Hepatocyte (in vitro differentiated cells): ENCODE results near the gene HLF. TPM values are rescaled to one million over a fixed set of nuclear protein-coding genes. Genes with fewer than 3 reads are reported as not detected.
A peak's percentile ranks its signal among the peaks of the same experiment; 100 is the strongest.

Experiments used
- DNase-seq: peaks from one replicate; pipeline ENCODE4 v3.0.0-alpha.2; 2016; ENCODE audit warnings: low spot score
- H2AFZ ChIP-seq: fragments of 200-600 bp; sonication (generic); 2 replicates; pipeline ENCODE4 v1.6.0; 2016; ENCODE audit warnings: antibody characterized with exemption, mild to moderate bottlenecking
- H3K27ac ChIP-seq: fragments of 200-600 bp; sonication (generic); 2 replicates; pipeline ENCODE4 v1.5.1; 2016; ENCODE audit warnings: mild to moderate bottlenecking
- H3K27me3 ChIP-seq: fragments of 200-600 bp; sonication (generic); 2 replicates; pipeline ENCODE4 v1.6.1; 2016
- H3K36me3 ChIP-seq: fragments of 200-600 bp; sonication (generic); replicated peaks from 2 replicates; pipeline ENCODE4 v1.5.1; 2016; ENCODE audit warnings: low read depth; ENCODE audit not compliant: insufficient read depth
- H3K4me1 ChIP-seq: fragments of 200-600 bp; sonication (generic); 2 replicates; pipeline ENCODE4 v1.5.1; 2016; ENCODE audit warnings: mild to moderate bottlenecking, moderate library complexity; ENCODE audit not compliant: insufficient read depth
- H3K4me2 ChIP-seq: fragments of 200-600 bp; sonication (generic); 2 replicates; pipeline ENCODE4 v1.6.0; 2016
- H3K4me3 ChIP-seq: fragments of 200-600 bp; sonication (generic); 2 replicates; pipeline ENCODE4 v1.5.1; 2016; ENCODE audit warnings: mild to moderate bottlenecking
- H3K79me2 ChIP-seq: fragments of 200-600 bp; sonication (generic); 2 replicates; pipeline ENCODE4 v1.6.0; 2017; ENCODE audit warnings: mild to moderate bottlenecking
- H3K9me2 ChIP-seq: fragments of 200-600 bp; sonication (generic); replicated peaks from 2 replicates; pipeline ENCODE4 v1.6.0; 2017; ENCODE audit warnings: mild to moderate bottlenecking; ENCODE audit not compliant: insufficient read depth
- H3K9me3 ChIP-seq: fragments of 200-600 bp; sonication (generic); 2 replicates; pipeline ENCODE4 v1.5.1; 2016; ENCODE audit warnings: low read depth, mild to moderate bottlenecking
- H4K20me1 ChIP-seq: fragments of 200-600 bp; sonication (generic); 2 replicates; pipeline ENCODE4 v1.6.0; 2016; ENCODE audit warnings: mild to moderate bottlenecking; ENCODE audit not compliant: insufficient read depth, poor library complexity, severe bottlenecking
- EZH2 ChIP-seq: fragments of 200-600 bp; sonication (generic); IDR thresholded peaks from 2 replicates; pipeline ENCODE4 v1.6.1; 2016; ENCODE audit warnings: antibody characterized with exemption, mild to moderate bottlenecking, borderline replicate concordance
- EZH2phosphoT487 ChIP-seq: fragments of 200-600 bp; sonication (generic); IDR thresholded peaks from one replicate; pipeline ENCODE4 v1.6.1; 2018; ENCODE audit warnings: antibody characterized with exemption, mild to moderate bottlenecking, low read depth, moderate library complexity; ENCODE audit not compliant: unreplicated experiment, severe bottlenecking
- WGBS: methylation state at CpG from one replicate; pipeline ENCODE4 v1.1.6; 2016; ENCODE audit warnings: low lambda C conversion rate; ENCODE audit errors: missing lambda C conversion rate; 5-methylcytosine and 5-hydroxymethylcytosine counted together
- polyA plus RNA-seq: library from polyadenylated mRNA; unstranded; fragments of >200 nt; fragmentation: Nextera tagmentation; extraction: Ambion mirVana; gene quantifications from 2 replicates; pipeline ENCODE4 v1.2.1, GENCODE V29; 2016
- total RNA-seq: library from RNA; depleted of rRNA; stranded (reverse); fragments of >200 nt; gene quantifications from 2 replicates; pipeline ENCODE4 v1.2.3, GENCODE V29; 2014
- TF ChIP-seq, protein P1 (sequence below): fragments of 200-600 bp; sonication (generic); IDR thresholded peaks from 2 replicates; pipeline ENCODE4 v1.5.1; 2016; ENCODE audit warnings: antibody characterized with exemption, mild to moderate bottlenecking; ENCODE audit not compliant: poor library complexity

Gene HLF
- total and polyA plus RNA-seq, 2 experiments from 2014 or later = 0.48 to 0.60 TPM

DNA sequence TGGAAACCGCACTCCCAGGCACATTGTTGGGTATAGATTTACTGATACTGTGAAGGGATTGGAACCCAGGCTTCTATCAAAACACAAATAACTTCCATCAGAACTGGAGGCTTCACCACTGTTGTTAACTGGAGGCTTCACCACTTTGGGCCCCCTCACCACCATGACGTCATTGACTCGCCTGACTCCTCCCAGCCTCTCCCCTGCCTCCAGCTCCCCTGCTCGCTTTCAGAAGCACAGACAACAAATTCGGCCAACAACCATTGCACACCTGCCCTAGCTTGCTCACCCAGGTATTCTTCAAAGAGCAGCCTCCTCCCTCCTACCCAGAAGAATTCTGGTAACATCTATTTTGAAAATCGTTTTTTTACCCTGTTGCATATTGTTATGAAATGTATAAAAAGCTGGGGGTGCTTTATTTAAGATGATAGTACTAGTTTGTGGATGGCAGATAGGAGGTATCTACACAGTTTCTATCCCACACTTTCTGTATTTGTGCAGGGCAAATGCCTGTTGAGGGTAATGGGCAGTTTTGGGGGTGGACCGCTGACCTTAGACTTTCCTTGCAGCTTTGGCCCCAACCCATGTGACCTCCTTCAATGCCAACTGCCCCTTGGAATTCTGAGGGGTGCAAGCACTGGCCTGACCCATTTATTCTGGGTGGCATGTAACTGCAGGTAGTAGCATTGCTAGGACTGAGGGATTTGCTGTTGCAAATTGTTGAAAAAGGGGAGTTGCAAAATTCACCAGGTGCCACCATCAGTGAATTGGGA lies 54.1 kb downstream of the HLF start:
- no peaks in the 10 kb centered on the region for H4K20me1 ChIP-seq
- WGBS = 83% methylated on average over 7 of the region's 7 CpGs
- TF ChIP-seq, protein P1, sequence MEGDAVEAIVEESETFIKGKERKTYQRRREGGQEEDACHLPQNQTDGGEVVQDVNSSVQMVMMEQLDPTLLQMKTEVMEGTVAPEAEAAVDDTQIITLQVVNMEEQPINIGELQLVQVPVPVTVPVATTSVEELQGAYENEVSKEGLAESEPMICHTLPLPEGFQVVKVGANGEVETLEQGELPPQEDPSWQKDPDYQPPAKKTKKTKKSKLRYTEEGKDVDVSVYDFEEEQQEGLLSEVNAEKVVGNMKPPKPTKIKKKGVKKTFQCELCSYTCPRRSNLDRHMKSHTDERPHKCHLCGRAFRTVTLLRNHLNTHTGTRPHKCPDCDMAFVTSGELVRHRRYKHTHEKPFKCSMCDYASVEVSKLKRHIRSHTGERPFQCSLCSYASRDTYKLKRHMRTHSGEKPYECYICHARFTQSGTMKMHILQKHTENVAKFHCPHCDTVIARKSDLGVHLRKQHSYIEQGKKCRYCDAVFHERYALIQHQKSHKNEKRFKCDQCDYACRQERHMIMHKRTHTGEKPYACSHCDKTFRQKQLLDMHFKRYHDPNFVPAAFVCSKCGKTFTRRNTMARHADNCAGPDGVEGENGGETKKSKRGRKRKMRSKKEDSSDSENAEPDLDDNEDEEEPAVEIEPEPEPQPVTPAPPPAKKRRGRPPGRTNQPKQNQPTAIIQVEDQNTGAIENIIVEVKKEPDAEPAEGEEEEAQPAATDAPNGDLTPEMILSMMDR = no peak
- TF ChIP-seq EZH2 (no peak), EZH2phosphoT487 (no peak)

DNA sequence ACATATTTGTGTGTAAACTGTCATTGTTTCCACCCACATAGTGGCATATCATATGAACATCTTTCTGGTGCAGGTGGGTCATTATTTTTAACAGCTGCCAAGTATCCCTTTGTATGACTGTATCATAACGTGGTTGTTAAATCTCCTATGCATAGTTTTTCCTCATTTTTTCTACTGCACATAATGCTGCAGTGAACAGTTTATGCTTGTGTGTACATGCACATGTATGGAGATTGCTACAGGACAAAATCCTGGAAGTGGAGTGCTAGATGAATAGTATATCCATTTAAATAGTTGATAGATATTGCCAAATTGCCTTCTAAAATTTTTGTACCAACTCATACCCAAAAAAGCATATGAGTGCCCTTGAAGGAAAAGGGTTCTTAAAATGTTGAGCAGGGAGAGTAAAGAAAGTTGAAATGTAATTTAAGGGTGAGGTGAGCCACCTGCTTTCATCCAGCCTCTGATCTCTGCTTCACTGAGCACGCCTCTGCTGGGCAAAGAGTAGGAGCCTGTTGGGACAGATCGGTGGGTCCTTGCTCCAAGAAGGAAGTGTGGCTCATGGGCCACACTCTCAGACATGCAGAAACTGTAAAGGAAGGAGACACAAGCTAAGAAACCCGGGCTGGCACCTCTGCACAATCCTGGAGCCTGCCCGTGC lies 55.3 kb downstream of the HLF start:
- Histone ChIP-seq H3K27me3 (no peaks in the 10 kb centered on the region), H3K79me2 (no peaks in the 10 kb centered on the region), H4K20me1 (no peaks in the 10 kb centered on the region), H3K4me1 (peaks cover 6% of the 10 kb centered on the region), H2AFZ (no peak overlapping the region), H3K36me3 (no peaks in the 10 kb centered on the region), H3K9me3 (no peaks in the 10 kb centered on the region), H3K4me3 (no peak overlapping the region), H3K27ac (no peak overlapping the region), H3K9me2 (no peaks in the 10 kb centered on the region), H3K4me2 (no peak overlapping the region)
- no peak for TF ChIP-seq EZH2phosphoT487
- TF ChIP-seq, protein P1 = no peak
- no peak for TF ChIP-seq EZH2
- no peak for DNase-seq
- WGBS = 89% methylated on average over 5 of the region's 5 CpGs

More for the DNA sequence above, 54.1 kb downstream of the HLF start:
- Histone ChIP-seq H3K9me3 (no peaks in the 10 kb centered on the region), H3K4me1 (peaks cover 6% of the 10 kb centered on the region), H3K27me3 (no peaks in the 10 kb centered on the region), H3K79me2 (no peaks in the 10 kb centered on the region), H3K27ac (no peak overlapping the region), H3K4me2 (no peak overlapping the region), H2AFZ (no peak overlapping the region), H3K9me2 (no peaks in the 10 kb centered on the region), H3K4me3 (no peak overlapping the region), H3K36me3 (no peaks in the 10 kb centered on the region)
- no peak for DNase-seq

DNA sequence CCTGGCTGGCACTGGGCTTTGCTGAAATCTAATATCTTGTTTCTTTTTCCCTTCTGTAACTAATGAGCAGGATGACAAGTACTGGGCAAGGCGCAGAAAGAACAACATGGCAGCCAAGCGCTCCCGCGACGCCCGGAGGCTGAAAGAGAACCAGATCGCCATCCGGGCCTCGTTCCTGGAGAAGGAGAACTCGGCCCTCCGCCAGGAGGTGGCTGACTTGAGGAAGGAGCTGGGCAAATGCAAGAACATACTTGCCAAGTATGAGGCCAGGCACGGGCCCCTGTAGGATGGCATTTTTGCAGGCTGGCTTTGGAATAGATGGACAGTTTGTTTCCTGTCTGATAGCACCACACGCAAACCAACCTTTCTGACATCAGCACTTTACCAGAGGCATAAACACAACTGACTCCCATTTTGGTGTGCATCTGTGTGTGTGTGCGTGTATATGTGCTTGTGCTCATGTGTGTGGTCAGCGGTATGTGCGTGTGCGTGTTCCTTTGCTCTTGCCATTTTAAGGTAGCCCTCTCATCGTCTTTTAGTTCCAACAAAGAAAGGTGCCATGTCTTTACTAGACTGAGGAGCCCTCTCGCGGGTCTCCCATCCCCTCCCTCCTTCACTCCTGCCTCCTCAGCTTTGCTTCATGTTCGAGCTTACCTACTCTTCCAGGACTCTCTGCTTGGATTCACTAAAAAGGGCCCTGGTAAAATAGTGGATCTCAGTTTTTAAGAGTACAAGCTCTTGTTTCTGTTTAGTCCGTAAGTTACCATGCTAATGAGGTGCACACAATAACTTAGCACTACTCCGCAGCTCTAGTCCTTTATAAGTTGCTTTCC lies 56.0 kb downstream of the HLF start:
- Histone ChIP-seq H3K9me2 (no peaks in the 10 kb centered on the region), H2AFZ (no peak overlapping the region), H3K27me3 (no peaks in the 10 kb centered on the region), H3K4me3 (no peak overlapping the region), H3K9me3 (no peaks in the 10 kb centered on the region), H3K27ac (no peak overlapping the region), H3K36me3 (no peaks in the 10 kb centered on the region), H4K20me1 (no peaks in the 10 kb centered on the region), H3K79me2 (no peaks in the 10 kb centered on the region), H3K4me1 (peaks cover 6% of the 10 kb centered on the region), H3K4me2 (peak overlapping the region; percentile 57)
- TF ChIP-seq EZH2 = no peak
- TF ChIP-seq, protein P1 = no peak
- no peak for TF ChIP-seq EZH2phosphoT487
- no peak for DNase-seq
- WGBS = 92% methylated on average over 23 of the region's 23 CpGs
